ENCODE measurements around the gene SLC6A20.

GRCh38 chr3:45798034-45798433, 1.7 kb upstream of the SLC6A20 start:
- TF ChIP-seq SIN3A (IDR thresholded peaks at IDR 0.05; ENCODE audit: borderline replicate concordance, insufficient read depth, low read length) = no peak
- TF ChIP-seq POLR2AphosphoS5 (IDR thresholded peaks at IDR 0.05; ENCODE audit: low read depth, low read length) = no peak
- no peak for TF ChIP-seq TAF1 (IDR thresholded peaks at IDR 0.05; ENCODE audit: borderline replicate concordance, insufficient read depth, low read length)
- TF ChIP-seq REST (IDR thresholded peaks at IDR 0.05; ENCODE audit: insufficient read depth in 1 of 2, low read depth in 2 of 2, low read length in 2 of 2) = no peak
- no peak for TF ChIP-seq FOXP2 (optimal IDR thresholded peaks at IDR 0.05; ENCODE audit: borderline replicate concordance, extremely low read depth, extremely low read length, insufficient read depth)
